ENCODE results near the gene KLF7.

- TF ChIP-seq, protein P1, sequence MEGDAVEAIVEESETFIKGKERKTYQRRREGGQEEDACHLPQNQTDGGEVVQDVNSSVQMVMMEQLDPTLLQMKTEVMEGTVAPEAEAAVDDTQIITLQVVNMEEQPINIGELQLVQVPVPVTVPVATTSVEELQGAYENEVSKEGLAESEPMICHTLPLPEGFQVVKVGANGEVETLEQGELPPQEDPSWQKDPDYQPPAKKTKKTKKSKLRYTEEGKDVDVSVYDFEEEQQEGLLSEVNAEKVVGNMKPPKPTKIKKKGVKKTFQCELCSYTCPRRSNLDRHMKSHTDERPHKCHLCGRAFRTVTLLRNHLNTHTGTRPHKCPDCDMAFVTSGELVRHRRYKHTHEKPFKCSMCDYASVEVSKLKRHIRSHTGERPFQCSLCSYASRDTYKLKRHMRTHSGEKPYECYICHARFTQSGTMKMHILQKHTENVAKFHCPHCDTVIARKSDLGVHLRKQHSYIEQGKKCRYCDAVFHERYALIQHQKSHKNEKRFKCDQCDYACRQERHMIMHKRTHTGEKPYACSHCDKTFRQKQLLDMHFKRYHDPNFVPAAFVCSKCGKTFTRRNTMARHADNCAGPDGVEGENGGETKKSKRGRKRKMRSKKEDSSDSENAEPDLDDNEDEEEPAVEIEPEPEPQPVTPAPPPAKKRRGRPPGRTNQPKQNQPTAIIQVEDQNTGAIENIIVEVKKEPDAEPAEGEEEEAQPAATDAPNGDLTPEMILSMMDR (IDR thresholded peaks at IDR 0.05): no peak
- TF ChIP-seq POLR2A (IDR thresholded peaks at IDR 0.05): no peak
Measured at GRCh38 chr2:207075456-207075855, 90.3 kb downstream of the KLF7 start.
